Stimulated activated CD8-positive, alpha-beta memory T cell treated with anti-CD3 and anti-CD28 coated beads, Interleukin-4, amount 100 ng/mL, for 4 hours (primary cell): Measurements from ENCODE around the gene MRPL27.
A peak's percentile ranks its signal among the peaks of the same experiment; 100 is the strongest.
"Not testable (repeated sequence)": the region's sequence is repeated elsewhere in the genome, so short reads cannot be mapped to it uniquely, and the experiment has no call there.

Source experiments
- DNase-seq, 2 donors: peaks; one replicate each; pipeline ENCODE4 v3.0.0-alpha.2; 2020; ENCODE audit warnings: low read depth in 2 of 2, low spot score in 1 of 2

The MRPL27 gene

DNA sequence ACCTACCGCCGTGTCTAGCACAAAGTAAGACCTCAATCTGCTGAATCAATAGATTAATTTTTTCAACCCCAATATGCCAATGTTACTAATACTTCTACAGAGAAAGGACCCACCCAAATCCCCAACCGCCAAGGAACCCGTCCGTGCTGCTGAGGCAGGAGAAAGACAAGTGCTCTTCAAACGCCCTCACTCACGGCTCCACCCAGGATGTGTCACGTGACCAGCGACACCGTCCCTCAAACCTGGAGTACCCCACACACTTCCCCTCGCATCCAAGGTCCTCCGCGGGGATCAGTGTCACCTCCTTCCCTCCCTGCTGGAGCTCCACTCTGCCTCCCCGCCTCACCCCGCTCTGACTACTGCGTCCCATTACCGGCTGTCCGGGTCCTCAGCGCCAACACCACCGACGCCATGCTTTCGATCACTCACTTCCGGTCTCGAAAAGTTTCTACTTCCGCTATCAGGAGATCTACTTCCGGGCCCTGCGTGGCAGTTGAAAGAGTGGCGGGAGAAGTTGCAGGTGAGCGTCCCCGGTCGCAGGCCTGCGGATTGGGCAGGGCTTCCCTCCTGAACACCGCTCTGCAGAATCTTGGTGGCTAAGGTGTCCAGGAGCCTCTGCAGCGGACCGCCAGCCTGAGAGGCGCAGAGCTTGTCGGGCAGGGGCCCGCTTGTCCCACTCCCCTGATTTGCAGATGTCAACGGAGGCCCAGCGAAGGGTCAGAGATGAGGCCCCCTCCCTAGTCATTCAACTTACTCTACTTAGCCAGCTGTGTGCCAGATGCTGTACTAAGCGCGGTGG is at the start of gene MRPL27, which contains the start of gene EME1:
MRPL27 (minus strand) TSS at position 427 of the 799 bp plus-strand sequence; CDS start at position 413, 14 bp downstream.
EME1 (plus strand) TSS at position 472 of the 799 bp plus-strand sequence. CDS start 1,980 bp downstream, outside the sequence.
- peak; percentile 73 to 75 for DNase-seq

DNA sequence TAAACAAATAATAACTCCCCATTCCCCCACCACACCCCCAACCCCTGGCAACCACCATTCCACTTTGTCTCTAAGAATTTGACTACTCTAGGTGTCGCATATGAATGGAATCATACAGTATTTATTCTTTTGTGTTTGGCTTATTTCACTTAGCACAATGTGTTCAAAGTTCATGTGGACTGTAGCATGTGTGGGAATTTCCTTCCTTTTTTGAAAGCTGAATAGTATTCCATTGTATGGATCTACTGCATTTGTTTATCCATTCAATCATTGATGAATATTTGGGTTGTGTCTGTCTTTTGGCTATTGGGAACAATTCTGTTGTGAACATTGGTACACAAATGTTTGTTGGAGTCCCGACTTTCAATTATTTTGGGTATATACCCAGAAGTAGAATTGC is 49.8 kb upstream of the MRPL27 start:
- DNase-seq: no peak

DNA sequence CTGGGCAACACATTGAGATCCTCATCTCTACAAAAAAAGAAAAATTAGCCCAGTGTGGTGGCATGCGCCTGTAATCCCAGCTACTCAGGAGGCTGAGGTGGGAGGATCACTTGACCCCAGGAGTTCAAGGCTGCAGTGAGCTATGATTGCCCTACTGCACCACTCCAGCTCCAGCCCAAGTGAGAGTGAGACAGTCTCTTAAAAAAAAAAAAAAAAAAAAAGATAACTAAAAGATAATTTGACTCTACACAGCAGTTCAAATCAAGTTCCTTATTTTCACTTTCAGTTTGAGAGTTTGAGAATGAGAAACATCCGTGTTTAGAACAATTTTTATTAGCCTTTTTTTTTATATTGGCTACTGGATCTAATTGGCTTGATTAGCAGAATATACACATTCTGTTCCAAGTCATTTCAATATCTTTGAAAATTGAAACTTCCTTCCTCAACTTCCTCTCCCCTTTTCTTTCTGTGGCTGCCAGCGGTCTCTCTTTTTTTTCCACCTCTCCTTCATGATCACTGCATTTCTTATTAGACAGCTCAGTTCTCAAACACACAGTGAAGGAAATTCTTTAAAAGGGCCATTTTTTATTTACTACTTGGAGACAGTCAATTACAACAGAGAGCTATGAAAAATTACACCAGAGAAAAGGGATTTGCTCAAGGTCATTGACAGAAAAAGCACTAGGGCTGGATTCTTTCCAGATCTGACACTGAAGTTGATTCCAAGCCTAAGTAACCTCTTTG is 48.5 kb upstream of the MRPL27 start:
- DNase-seq: no peak

DNA sequence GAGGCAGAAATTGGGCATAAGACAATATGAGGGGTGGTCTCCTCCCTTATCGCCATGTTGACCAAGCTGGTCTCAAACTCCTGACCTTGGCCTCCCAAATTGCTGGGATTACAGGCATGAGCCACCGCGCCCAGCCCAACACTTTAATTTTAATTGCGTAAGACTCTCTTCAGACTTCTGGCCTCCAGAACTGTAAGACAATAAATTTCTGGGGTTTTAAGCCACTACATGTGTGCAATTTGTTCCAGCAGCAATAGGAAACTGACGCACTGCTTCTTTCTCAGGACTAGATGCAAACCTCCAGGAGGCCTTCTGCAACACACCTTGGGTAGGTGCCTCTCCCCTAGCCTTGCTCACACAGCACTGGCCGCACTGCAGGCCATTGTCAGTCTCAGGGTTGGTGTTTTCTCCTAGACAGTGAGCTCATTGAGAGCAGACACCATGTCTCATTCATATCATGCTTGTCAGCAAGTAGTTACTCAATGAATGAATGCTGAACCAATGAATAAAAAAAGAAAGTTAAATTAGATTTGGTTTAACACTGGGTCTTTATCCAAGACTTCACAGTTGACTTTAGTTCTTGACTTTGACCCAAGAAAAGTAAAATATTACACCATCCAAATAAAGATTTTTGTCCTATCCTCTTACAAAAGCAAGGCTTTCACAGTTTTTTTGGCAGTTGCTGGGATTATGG is 47.6 kb upstream of the MRPL27 start:
- DNase-seq: no peak

DNA sequence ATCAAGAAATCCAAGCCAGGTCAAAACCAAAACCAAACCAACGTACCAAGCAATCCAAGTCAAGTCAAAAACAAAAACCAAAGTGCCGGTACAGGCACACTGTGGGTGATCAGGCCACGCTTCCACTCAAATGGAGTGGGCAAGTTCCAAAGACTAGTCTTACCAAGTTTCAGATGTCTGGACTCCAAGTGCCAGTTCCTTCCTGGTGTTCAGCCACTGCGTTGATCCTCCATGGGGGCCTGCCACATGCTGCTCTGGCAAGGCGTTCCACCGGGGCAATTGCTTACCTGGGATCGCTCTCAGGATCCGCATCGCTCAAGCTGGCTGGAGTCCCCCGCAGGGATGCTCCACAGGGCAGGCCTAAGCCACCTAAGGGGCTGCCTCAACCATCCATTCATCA is 46.6 kb upstream of the MRPL27 start:
- DNase-seq: not testable (repeated sequence)

DNA sequence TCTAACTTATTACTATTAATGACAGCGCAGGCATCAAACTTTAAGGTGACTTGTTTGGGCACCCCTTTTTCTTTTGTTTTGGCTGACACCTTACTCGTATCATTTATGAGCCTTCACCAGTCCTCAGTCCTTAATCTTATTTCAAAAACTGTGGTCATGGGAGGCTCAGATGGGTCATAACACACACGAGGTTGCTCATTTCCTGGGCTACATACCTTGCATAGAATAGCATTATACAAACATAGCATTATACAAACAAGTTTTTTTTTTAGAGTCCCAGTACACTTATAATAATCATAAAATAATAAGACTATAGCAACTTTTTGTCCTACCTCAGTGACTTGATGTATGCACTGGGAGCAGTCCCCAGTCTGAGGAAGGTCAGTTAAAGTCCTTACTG is 41.8 kb upstream of the MRPL27 start:
- DNase-seq: no peak

DNA sequence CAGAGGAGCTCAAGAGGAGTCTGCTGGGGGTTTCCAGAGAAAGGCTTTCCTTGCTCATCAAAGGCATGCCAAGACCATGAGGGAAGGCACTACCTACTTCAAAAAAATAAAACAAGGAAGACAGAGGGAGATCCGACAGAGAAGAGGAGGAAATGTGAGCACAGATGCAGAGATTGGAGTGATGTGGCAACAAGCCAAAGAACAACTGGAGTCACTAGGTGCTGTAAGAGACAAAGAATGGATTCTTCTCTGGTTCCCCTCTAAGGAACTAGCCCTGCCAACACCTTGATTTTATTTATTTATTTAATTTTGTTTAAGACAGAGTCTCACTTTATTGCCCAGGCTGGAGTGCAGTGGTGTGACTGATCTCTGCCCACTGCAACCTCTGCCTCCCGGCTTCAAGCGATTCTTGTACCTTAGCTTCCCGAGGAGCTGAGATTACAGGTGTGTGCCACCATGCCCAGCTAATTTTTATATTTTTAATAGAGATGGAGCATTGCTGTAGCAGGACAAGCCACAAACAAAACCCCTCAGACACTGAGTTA is 39.3 kb upstream of the MRPL27 start:
- DNase-seq: no peak

DNA sequence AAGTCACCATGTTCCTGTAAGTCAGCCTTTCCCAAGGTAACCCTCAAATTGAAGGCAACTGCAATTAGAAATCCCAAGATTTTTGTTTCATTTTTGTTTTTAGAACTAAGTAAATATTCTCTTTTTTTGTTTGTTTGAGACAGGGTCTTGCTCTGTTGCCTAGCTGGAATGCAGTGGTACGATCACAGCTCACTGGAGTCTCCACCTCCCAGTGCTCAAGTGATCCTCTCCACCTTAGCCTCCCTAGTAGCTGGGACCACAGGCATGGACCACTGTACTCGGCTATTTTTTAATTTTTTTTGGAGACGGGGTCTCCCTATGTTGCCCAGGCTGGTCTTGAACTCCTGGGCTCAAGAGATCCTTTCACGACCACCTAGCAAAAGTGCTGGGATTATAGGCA is 34.9 kb upstream of the MRPL27 start:
- no peak for DNase-seq

DNA sequence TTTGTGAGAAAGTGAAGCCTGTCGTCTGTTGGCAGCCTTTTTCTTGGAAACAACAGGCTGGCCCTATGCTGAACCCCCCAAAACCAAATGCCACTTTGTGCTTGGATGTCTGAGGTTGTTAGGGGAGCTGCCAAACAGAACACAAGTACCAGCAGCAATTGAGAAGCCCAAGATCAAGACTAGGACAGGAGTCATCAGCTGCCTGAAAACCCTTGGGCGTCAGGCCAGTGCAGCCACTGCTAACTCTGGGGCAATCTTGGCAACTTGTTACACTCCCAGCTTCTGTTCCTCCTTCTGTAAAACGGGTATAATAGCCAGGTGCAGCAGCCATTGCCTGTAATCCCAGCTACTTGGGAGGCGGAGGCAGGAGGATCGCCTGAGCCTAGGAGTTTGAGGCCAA is 33.6 kb upstream of the MRPL27 start:
- DNase-seq: no peak

DNA sequence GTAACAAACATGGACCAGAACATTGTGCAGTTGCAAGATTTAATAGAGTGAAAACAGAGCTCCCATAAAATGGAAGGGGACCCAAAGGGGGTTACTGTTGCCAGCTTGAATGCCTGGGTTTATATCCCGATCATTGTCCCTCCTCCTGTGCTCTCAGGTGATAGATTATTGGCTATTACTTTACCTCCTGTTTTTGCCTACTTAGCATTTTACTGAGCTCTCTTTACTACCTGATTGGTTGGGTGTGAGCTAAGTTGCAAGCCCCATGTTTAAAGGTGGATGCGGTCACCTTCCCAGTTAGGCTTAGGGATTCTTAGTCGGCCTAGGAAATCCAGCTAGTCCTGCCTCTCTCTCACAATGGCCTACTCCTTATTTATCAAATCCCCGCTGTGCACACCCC is 32.4 kb upstream of the MRPL27 start:
- DNase-seq: not testable (repeated sequence)

DNA sequence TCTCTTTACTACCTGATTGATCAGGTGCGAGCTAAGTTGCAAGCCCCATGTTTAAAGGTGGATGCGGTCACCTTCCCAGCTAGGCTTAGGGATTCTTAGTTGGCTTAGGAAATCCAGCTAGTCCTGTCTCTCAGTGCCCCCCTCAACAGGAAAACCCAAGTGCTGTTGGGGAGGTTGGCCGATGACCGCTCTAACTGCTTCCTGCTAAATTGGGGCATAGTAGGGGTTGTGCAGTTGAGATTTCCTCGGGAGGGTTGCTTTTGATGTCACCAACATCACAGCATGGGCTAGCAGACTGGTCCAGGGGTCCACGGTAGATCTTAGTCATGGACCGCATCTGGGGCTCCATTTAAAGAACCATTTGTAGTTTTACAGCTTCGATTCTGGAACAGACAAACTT is 26.6 kb upstream of the MRPL27 start:
- not testable (repeated sequence) for DNase-seq

DNA sequence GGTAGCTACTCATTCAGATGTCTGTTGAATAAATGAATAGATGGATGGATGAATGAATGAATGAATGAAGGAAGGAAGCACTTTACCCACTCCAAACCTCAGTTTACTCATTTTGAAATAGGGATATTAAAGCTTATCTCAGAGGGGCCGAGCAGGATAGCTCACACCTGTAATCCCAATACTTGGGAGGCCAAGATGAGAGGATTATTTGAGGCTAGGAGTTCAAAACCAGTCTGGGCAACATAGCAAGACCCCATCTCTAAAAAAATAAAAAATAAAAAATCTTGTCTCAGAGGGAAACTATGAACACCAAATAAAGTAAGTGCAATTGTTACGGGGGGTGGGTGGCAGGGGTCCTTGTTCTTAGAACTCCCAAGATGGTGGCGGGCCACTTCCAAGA is 25.7 kb upstream of the MRPL27 start:
- not testable (repeated sequence) for DNase-seq

DNA sequence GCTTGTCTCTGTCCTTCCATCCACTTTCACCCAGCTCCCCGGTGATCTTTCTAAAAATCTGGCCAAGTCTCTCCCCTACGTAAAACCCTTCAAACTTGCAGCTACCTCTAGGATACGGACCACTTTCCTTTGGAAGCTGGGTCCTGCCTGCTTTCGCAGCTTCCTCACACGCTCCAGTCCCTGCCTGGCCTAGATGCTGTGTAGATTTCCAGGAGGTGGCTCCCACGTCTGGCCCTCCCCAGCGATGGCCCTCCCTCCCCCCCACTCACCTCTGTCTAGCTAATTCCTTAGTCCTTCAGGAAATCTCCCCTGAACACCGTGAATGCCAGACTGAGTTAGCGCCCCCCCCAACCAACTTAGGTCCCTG is 24.9 kb upstream of the MRPL27 start:
- no peak for DNase-seq

DNA sequence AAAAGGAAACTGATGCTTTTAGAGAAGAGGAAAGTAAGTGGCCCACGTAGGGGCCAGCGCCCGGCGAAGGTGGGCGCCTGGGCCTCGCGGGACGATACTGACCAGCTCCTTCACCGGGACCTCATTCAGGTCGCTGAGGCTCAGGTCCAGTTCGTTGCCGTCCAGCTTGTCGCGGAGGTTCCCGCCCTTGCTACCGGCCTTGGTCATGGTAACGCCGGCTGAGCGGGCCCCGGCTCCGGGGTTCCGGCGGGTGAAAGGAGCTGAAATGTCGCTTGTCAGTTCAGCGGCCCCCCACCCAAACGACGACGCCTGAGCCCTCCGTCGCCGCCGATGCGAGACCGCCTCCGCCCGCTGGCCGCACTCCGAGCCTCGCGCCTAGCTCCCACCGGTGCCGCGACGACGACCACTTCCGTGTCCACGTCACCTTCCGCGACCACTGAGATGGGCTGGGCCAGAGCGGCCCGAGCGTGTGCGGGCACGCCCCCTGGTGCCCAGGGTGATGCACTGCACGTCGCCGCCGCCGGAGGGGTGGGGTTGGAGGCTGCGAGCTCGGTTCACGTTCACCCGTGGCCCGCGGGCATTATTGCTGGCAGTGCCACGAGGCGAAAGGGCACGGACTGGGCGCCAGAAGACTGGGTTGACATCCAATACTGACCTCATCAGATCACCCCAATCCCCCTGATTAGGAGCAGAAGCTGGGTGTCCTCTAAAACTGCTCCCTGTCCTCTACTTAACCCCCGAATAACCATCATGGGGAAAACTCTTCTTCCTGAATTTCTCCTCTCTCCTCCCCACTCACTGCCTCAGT is 24.3 kb upstream of the MRPL27 start, which contains the start of gene LRRC59:
LRRC59 (minus strand) TSS at position 413 of the 808 bp plus-strand sequence; CDS start at position 207, 206 bp downstream.
- DNase-seq: peak; percentile 84 to 86

DNA sequence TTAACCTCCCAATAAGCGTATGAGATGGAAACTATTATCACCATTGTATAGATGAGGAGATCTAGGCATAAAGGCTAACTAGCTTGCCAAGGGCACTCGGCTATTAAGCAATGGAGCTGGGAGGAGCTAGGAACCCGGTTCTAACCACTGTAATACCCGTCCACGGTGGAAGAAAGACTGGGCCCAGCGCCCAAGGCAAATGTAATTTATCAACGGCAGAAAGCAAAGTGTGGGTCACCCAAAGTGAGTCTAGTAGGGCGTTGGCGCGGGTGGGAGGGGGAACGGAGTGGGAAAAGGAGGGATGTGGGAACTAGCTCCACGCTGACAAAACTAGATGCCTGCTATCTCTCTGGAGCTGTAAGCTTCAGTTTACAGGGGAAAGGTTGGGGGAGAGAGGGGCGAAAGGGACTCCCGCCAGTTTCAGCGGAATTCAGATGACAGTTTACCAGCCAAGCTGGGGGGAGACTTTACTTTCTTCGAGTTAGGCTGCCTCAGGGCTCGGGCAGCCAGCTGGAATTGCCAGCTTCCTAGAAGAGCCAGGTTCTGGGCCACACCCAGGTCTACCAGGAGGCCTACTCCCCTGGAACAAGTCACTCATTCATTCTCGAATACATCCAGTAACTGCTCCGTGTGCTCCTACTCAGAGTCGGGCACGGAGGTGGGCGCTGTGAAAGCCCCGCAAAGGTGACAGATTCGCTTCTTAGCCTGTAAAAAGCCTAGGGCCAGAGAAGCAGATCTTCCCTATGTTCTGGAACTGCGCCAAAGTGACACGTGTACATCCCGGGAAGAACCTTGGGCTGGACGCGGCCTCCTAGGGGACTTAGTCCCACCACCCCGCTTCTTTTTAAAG is 23.5 kb upstream of the MRPL27 start:
- no peak for DNase-seq

DNA sequence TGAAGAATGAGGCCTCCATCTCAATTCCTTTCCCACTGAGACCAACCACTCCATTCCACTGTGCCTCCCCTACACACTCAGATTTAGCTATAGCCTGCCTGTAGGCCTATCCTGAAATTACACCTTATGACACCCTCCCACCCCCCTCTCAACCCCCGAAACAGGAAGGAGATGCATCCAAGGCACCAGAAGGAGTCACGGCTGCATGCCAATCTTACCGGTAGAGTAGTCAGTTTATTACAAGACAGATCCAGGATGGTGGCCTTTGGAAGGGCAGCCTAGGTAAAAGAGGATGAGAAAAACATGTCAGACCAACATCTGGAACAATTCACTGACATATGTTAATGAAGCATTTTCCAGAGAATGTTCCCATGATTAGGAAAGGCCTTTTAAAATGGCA is 21.7 kb upstream of the MRPL27 start:
- DNase-seq: no peak

DNA sequence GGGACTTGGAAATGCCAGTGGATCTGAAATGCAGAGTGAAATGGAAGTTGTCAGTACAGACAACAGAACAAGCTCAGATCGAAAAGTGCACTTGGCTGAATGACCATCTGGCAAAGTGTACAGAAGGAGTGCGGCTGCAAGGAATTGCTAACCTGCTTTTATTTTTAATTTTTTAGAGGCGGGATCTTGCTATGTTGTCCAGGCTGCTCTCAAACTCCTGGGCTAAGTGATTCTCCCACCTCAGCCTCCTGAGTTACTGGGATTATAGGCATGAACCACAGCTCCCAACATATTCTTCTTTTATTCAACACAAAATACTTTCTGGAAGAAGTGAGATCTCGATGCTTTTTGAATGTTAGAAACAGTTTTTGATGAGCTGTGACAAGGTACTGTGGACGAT is 20.7 kb upstream of the MRPL27 start:
- no peak for DNase-seq

DNA sequence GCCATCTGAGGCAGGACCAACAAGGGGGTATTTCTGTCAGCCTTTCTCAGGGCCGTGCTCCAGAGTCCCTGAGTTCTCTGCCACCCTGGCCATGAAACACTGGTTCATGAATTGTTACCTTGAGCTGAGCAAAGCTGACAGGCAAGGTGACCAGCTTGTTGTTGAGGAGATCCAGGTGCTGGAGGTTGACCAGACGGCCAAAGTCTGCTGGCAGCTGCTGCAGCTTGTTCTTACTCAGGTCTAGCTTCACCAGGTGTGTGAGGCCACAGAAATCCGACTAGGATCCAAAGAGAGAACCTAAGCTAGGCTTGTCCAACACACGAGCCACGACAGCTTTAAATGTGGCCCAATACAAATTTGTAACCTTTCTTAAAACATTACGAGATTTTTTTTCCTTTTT is 19.6 kb upstream of the MRPL27 start:
- no peak for DNase-seq

DNA sequence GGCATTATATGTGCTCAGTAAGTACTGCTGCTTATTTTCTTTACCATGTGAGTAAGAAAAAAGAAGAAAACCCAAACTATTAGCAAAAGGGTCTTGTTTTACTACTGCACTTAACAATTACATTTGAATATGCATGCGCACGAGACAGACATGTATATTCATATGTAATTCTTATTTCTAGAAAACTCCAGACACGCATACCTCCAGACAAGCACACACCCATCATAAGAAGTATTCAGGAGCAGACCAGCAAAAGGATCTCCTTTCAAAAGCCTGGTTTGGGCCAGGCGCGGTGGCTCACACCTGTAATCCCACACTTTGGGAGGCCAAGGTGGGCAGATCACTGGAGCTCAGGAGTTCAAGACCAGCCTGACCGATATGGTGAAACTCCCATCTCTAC is 16.6 kb upstream of the MRPL27 start:
- DNase-seq: no peak

DNA sequence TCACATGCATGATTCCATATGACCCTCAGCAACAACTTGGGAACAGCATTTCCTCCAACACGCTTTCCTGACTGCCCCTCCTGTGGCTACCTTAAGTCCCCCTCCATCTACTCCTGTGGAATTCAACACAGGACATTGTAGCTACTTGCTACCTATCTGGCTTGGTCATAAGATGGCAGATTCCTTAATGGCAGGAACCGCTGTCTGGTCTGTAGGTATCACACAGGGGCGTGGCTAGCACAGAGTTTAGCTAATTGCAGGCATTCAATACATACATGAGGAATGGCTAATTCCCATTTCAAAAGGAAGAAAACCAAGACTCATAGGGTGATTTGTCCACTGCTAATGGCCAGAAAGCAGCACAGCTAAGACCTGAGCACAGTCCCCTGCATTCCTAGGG is 15.7 kb upstream of the MRPL27 start:
- DNase-seq: no peak
